Lower leg skin (tissue), 4 donors: ENCODE measurements around the gene BRD7. TPM values are rescaled to one million over a fixed set of nuclear protein-coding genes. Genes with fewer than 3 reads are reported as not detected.

Experiments used
- DNase-seq, 2 donors: peaks; one replicate each; pipeline ENCODE4 v3.0.0-alpha.2; 2019; ENCODE audit warnings: low spot score in 2 of 2
- H3K4me3 ChIP-seq: fragments of 200-600 bp; sonication (generic); 2 replicates; pipeline ENCODE4 v1.5.1; 2017; ENCODE audit warnings: mild to moderate bottlenecking, low read depth; ENCODE audit not compliant: poor library complexity, severe bottlenecking
- CTCF ChIP-seq, 3 donors: fragments of 450-650 bp; IDR thresholded peaks; one replicate each; pipeline ENCODE4 v1.5.1; 2016; ENCODE audit warnings: antibody characterized with exemption in 3 of 3, mild to moderate bottlenecking in 3 of 3, moderate library complexity in 2 of 3
- POLR2A ChIP-seq, 2 donors: fragments of 450-650 bp; IDR thresholded peaks; one replicate each; pipeline ENCODE4 v1.6.1; 2016 to 2017; ENCODE audit warnings: antibody characterized with exemption in 2 of 2, mild to moderate bottlenecking in 1 of 2, moderate library complexity in 1 of 2
- WGBS, 2 donors: methylation state at CpG; one replicate each; pipeline ENCODE4 v1.1.5; 2018; 5-methylcytosine and 5-hydroxymethylcytosine counted together
- intact Hi-C: fragments of 100-400 bp; cut with DNase I; formaldehyde crosslinking; loops from one replicate; pipeline ENCODE4 v1.15.0; 2023; ENCODE audit warnings: low total_unique reads
- total RNA-seq, 4 donors: library from RNA; depleted of rRNA; stranded (reverse); fragments of >200 nt; gene quantifications; one replicate each; pipeline ENCODE4 v1.1.0, GENCODE V29; 2016

Gene BRD7
- total RNA-seq, 4 donors from 2014 or later: 48.6 to 86.3 (median 52.0) TPM

GRCh38 chr16:50338371-50339231 is 30.2 kb downstream of the BRD7 start:
- DNase-seq: no peak
- H3K4me3 ChIP-seq: no peak overlapping the region
- WGBS, 2 donors: 77 to 79% methylated on average over 8 of the region's 8 CpGs
- intact Hi-C loops: no loop called here
- TF ChIP-seq CTCF (IDR thresholded peaks at IDR 0.05) (no peak), POLR2A (IDR thresholded peaks at IDR 0.05) (no peak)

GRCh38 chr16:50336884-50337283 is 31.9 kb downstream of the BRD7 start:
- TF ChIP-seq POLR2A (IDR thresholded peaks at IDR 0.05) (no peak), CTCF (IDR thresholded peaks at IDR 0.05) (no peak)
- DNase-seq: no peak
- WGBS, 2 donors: 81 to 86% methylated on average over 1 of the region's 1 CpG
- H3K4me3 ChIP-seq: no peak overlapping the region
- intact Hi-C loops: no loop called here

GRCh38 chr16:50335196-50335958 is 33.4 kb downstream of the BRD7 start:
- WGBS, 2 donors: 75 to 86% methylated on average over 8 of the region's 8 CpGs

GRCh38 chr16:50334106-50334975 is 34.4 kb downstream of the BRD7 start:
- DNase-seq: no peak
- H3K4me3 ChIP-seq: no peak overlapping the region
- TF ChIP-seq POLR2A (IDR thresholded peaks at IDR 0.05): no peak
- no peak for TF ChIP-seq CTCF (IDR thresholded peaks at IDR 0.05)
- intact Hi-C loops: no loop called here
- WGBS, 2 donors: 85 to 90% methylated on average over 14 of the region's 14 CpGs

More at GRCh38 chr16:50335196-50335958, 33.4 kb downstream of the BRD7 start:
- intact Hi-C loops: no loop called here
- H3K4me3 ChIP-seq: no peak overlapping the region
- no peak for DNase-seq
- TF ChIP-seq POLR2A (IDR thresholded peaks at IDR 0.05): no peak
- no peak for TF ChIP-seq CTCF (IDR thresholded peaks at IDR 0.05)

GRCh38 chr16:50332599-50332998 is 36.2 kb downstream of the BRD7 start:
- WGBS, 2 donors: 96 to 97% methylated on average over 3 of the region's 3 CpGs
- H3K4me3 ChIP-seq: no peak overlapping the region
- no peak for TF ChIP-seq CTCF (IDR thresholded peaks at IDR 0.05)
- no peak for TF ChIP-seq POLR2A (IDR thresholded peaks at IDR 0.05)
- no peak for DNase-seq
- intact Hi-C loops: no loop called here
